ENCODE data around the gene PTPRA. TPM values are rescaled to one million over a fixed set of nuclear protein-coding genes. Genes with fewer than 3 reads are reported as not detected.

The PTPRA gene
- total RNA-seq, 1 experiment from 2014 or later: 45.2 TPM

GRCh38 chr20:2859330-2860121 lies 13.8 kb upstream of the PTPRA start:
- H2BK15ac ChIP-seq (ENCODE audit: low read depth, low read length): no peak overlapping the region
- no peak overlapping the region for H3T11ph ChIP-seq (ENCODE audit: low read length)
- H3K27me3 Mint-ChIP-seq (ENCODE audit: low read depth): no peaks in the 10 kb centered on the region
- H2BK20ac ChIP-seq (ENCODE audit: low read depth, low read length, poor library complexity, severe bottlenecking): no peak overlapping the region
- H3K4ac ChIP-seq (ENCODE audit: low read depth, low read length): no peak overlapping the region
- no peak overlapping the region for H3K18ac ChIP-seq (ENCODE audit: insufficient read length, low read depth, low read length)
- H3K27me3 ChIP-seq (ENCODE audit: insufficient read depth, low read length): no peaks in the 10 kb centered on the region
- H3K9me3 Mint-ChIP-seq: no peaks in the 10 kb centered on the region
- H3K56ac ChIP-seq (ENCODE audit: insufficient read length, low read depth, low read length): no peak overlapping the region
- no peak for TF ChIP-seq CTCF (conservative IDR thresholded peaks at IDR 0.05)
- H2AFZ ChIP-seq (ENCODE audit: low read length): no peak overlapping the region
- H2AK5ac ChIP-seq (ENCODE audit: insufficient read length, low read length): no peak overlapping the region
- H3K4me1 Mint-ChIP-seq: no peaks in the 10 kb centered on the region
- peaks cover 0 to 12% (median 2%) of the 10 kb centered on the region in 3 experiments; a peak in 3 of 7 replicates for H3K36me3 Mint-ChIP-seq (ENCODE audit: insufficient read depth in 1 of 3, low read depth in 3 of 3)
- H4K8ac ChIP-seq (replicated peaks; ENCODE audit: insufficient read length, low read depth, low read length): peak overlapping the region; percentile 74
- H3K9ac ChIP-seq (ENCODE audit: extremely low read depth, insufficient read length, low read length): no peak overlapping the region
- H4K5ac ChIP-seq (ENCODE audit: insufficient read length, low read depth, low read length): no peak overlapping the region
- peak overlapping the region in 2 of 3 experiments; percentile 68 to 91; a peak in 1 of 7 replicates for H3K27ac Mint-ChIP-seq
- H3K14ac ChIP-seq (ENCODE audit: insufficient read depth, low read length): no peak overlapping the region
- H3K23me2 ChIP-seq (ENCODE audit: insufficient read length, low read depth, low read length, poor library complexity, severe bottlenecking): no peaks in the 10 kb centered on the region
- H4K20me1 ChIP-seq (ENCODE audit: control insufficient read depth, insufficient read depth, insufficient read length): no peaks in the 10 kb centered on the region
- no peaks in the 10 kb centered on the region for H3K79me2 ChIP-seq (ENCODE audit: insufficient read depth, low read length)
- no peaks in the 10 kb centered on the region for H3K79me1 ChIP-seq (ENCODE audit: insufficient read depth, low read depth, low read length, poor library complexity, severe bottlenecking)
- H2BK5ac ChIP-seq (ENCODE audit: insufficient read length, low read length): no peak overlapping the region
- no peaks in the 10 kb centered on the region for H3K9me3 ChIP-seq (ENCODE audit: control insufficient read depth, low read depth, low read length)
- no peaks in the 10 kb centered on the region for H3K4me1 ChIP-seq (ENCODE audit: insufficient read depth, low read length)
- H3K4me3 Mint-ChIP-seq: no peak overlapping the region
- no peak overlapping the region for H2BK12ac ChIP-seq (ENCODE audit: insufficient read length, low read depth, low read length)
- no peak for DNase-seq
- H3K27ac ChIP-seq (ENCODE audit: insufficient read length, low read depth, low read length): no peak overlapping the region
- no peak overlapping the region for H4K91ac ChIP-seq (ENCODE audit: insufficient read length, low read depth, low read length)
- H2BK120ac ChIP-seq (ENCODE audit: low read depth, low read length, poor library complexity, severe bottlenecking): no peak overlapping the region
- WGBS (ENCODE audit: extremely low coverage, insufficient read length, low lambda C conversion rate): no CpG with 5 or more reads among the region's 4 CpGs
- no peak overlapping the region for H3K4me2 ChIP-seq (ENCODE audit: insufficient read depth, insufficient read length, low read length)
- no peak overlapping the region for H3K23ac ChIP-seq (ENCODE audit: insufficient read length, low read depth, low read length)
